Measurements from ENCODE around the gene PARP11. TPM values are rescaled to one million over a fixed set of nuclear protein-coding genes. Genes with fewer than 3 reads are reported as not detected.

The PARP11 gene
- total RNA-seq, 1 experiment from 2014 or later = 10.3 TPM

- peaks cover 17% of the 10 kb centered on the region for H3K36me3 Mint-ChIP-seq (ENCODE audit: insufficient read depth, unreplicated experiment)
- intact Hi-C loops (cut with micrococcal nuclease) = no loop called here
- TF ChIP-seq CTCF (IDR thresholded peaks at IDR 0.05; ENCODE audit: unreplicated experiment) = no peak
- no peaks in the 10 kb centered on the region for H3K27me3 Mint-ChIP-seq (ENCODE audit: insufficient read depth, unreplicated experiment)
- BruUV-seq (replicated peaks) = no TSS peak
- no peaks in the 10 kb centered on the region for H3K4me1 Mint-ChIP-seq (ENCODE audit: insufficient read depth, unreplicated experiment)
- POLR2A ChIA-PET = no interaction called here
- H3K27ac Mint-ChIP-seq (ENCODE audit: low read depth, unreplicated experiment) = no peak overlapping the region
- peaks cover 7% of the 10 kb centered on the region for H3K9me3 Mint-ChIP-seq (ENCODE audit: unreplicated experiment)
- CTCF ChIA-PET = interaction anchor here (0.6 to 1.2 kb wide), 3 partner anchors 30 to 1820 kb away, joined by 3 to 5 read pairs (median 4); no protein-coding TSS in a partner anchor
- H3K4me3 Mint-ChIP-seq (ENCODE audit: unreplicated experiment) = no peak overlapping the region
- DNase-seq (ENCODE audit: unreplicated experiment) = no peak
Observed at GRCh38 chr12:3834774-3835173, 38.4 kb downstream of the PARP11 start.

- Mint-ChIP-seq H3K27me3 (ENCODE audit: insufficient read depth, unreplicated experiment) (no peaks in the 10 kb centered on the region), H3K27ac (ENCODE audit: low read depth, unreplicated experiment) (no peak overlapping the region), H3K4me1 (ENCODE audit: insufficient read depth, unreplicated experiment) (no peaks in the 10 kb centered on the region), H3K4me3 (ENCODE audit: unreplicated experiment) (no peak overlapping the region), H3K9me3 (ENCODE audit: unreplicated experiment) (peaks cover 7% of the 10 kb centered on the region), H3K36me3 (ENCODE audit: insufficient read depth, unreplicated experiment) (peaks cover 16% of the 10 kb centered on the region)
- TF ChIP-seq CTCF (IDR thresholded peaks at IDR 0.05; ENCODE audit: unreplicated experiment) = no peak
- no peak for DNase-seq (ENCODE audit: unreplicated experiment)
- ChIA-PET CTCF (interaction anchor here (0.6 to 1.2 kb wide), 3 partner anchors 27 to 534 kb away, joined by 3 to 4 read pairs (median 4); no protein-coding TSS in a partner anchor), POLR2A (interaction anchor here (0.5 kb wide), 1 partner anchor 440 kb away, joined by 3 read pairs; the partner anchor contains the start of gene CCND2)
- intact Hi-C loops (cut with micrococcal nuclease) = no loop called here
- BruUV-seq (replicated peaks) = no TSS peak
Observed at GRCh38 chr12:3833670-3834310, 39.4 kb downstream of the PARP11 start.

- Mint-ChIP-seq H3K9me3 (ENCODE audit: unreplicated experiment) (peaks cover 7% of the 10 kb centered on the region), H3K27ac (ENCODE audit: low read depth, unreplicated experiment) (no peak overlapping the region), H3K36me3 (ENCODE audit: insufficient read depth, unreplicated experiment) (peaks cover 12% of the 10 kb centered on the region), H3K27me3 (ENCODE audit: insufficient read depth, unreplicated experiment) (no peaks in the 10 kb centered on the region), H3K4me3 (ENCODE audit: unreplicated experiment) (no peak overlapping the region), H3K4me1 (ENCODE audit: insufficient read depth, unreplicated experiment) (no peaks in the 10 kb centered on the region)
- intact Hi-C loops (cut with micrococcal nuclease) = no loop called here
- BruUV-seq (replicated peaks) = no TSS peak
- CTCF ChIA-PET = interaction anchor here (0.6 to 1.0 kb wide), 2 partner anchors 495 to 533 kb away, joined by 3 read pairs; no protein-coding TSS in a partner anchor
- POLR2A ChIA-PET = no interaction called here
- DNase-seq (ENCODE audit: unreplicated experiment) = no peak
- no peak for TF ChIP-seq CTCF (IDR thresholded peaks at IDR 0.05; ENCODE audit: unreplicated experiment)
Observed at GRCh38 chr12:3832738-3833137, 40.5 kb downstream of the PARP11 start.

DNA sequence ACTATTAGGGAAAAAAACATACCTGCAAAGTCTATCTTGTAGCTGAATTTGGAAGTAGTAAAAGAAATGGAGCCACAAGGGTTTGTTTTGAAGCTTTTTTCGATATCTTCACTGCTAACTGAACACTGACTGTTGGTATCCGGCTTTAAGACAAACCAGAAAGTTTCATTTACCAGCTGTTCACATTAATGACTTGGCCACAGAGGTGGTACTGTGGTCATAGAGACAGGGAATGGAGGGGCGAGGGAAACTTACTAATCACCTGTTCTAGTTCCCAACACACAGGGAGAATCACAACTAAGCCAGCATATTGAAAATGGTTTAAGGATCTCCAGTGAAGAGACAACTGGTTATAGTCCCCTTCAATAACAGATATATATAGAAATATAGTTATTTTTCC, 44.3 kb downstream of the PARP11 start:
- peaks cover 6% of the 10 kb centered on the region for H3K36me3 Mint-ChIP-seq (ENCODE audit: insufficient read depth, unreplicated experiment)
- intact Hi-C loops (cut with micrococcal nuclease) = no loop called here
- DNase-seq (ENCODE audit: unreplicated experiment) = no peak
- POLR2A ChIA-PET = interaction anchor here (0.7 kb wide), 1 partner anchor 48 kb away, joined by 4 read pairs; no protein-coding TSS in a partner anchor
- H3K27ac Mint-ChIP-seq (ENCODE audit: low read depth, unreplicated experiment) = no peak overlapping the region
- no peak for TF ChIP-seq CTCF (IDR thresholded peaks at IDR 0.05; ENCODE audit: unreplicated experiment)
- H3K4me1 Mint-ChIP-seq (ENCODE audit: insufficient read depth, unreplicated experiment) = no peaks in the 10 kb centered on the region
- H3K27me3 Mint-ChIP-seq (ENCODE audit: insufficient read depth, unreplicated experiment) = no peaks in the 10 kb centered on the region
- CTCF ChIA-PET = interaction anchor here (0.7 to 3.0 kb wide), 3 partner anchors 25 to 529 kb away, joined by 3 to 9 read pairs (median 3); no protein-coding TSS in a partner anchor
- no peak overlapping the region for H3K4me3 Mint-ChIP-seq (ENCODE audit: unreplicated experiment)
- H3K9me3 Mint-ChIP-seq (ENCODE audit: unreplicated experiment) = no peaks in the 10 kb centered on the region
- no TSS peak for BruUV-seq (replicated peaks)
